K562 (cell line): Measurements from ENCODE around the gene GAP43. TPM values are rescaled to one million over a fixed set of nuclear protein-coding genes. Genes with fewer than 3 reads are reported as not detected.

Source experiments
- ATAC-seq: fragments of 200-7000 bp; cut with Tn5 transposase; 3 replicates; pipeline ENCODE4 v1.9.1; 2020; ENCODE audit warnings: moderate library complexity
- BruUV-seq: library from RNA; stranded (reverse); fragments of 400-500 nt; replicated peaks from 2 replicates; lab custom pipeline; 2021; lab: Mats Ljungman, UMichigan
- CTCF ChIA-PET: fragments of 300-600 bp; formaldehyde crosslinking; extraction: SDS; loops from one replicate; lab custom pipeline; 2021; ENCODE audit warnings: low intra/inter-chr PET ratio; lab: Yijun Ruan, JAX
- POLR2A ChIA-PET: fragments of 300-600, 350-650 bp; sonication (Branson Sonifier 250); formaldehyde crosslinking; extraction: SDS; loops from one replicate; lab custom pipeline; 2021; ENCODE audit warnings: antibody characterized with exemption, inconsistent platforms; lab: Yijun Ruan, JAX
- DNase-seq, 4 experiments: peaks; one replicate each; pipeline versions ENCODE4 v3.0.0 to v3.0.0-alpha.2; 2011 to 2018; ENCODE audit warnings: low spot score in 3 of 4, mixed read lengths in 3 of 4; ENCODE audit errors: extremely low read depth in 1 of 4
- FAIRE-seq: peaks from 2 replicates; lab custom pipeline; 2011; peaks lifted over from hg19 to GRCh38; lab: Jason Lieb, UNC
- H2AFZ ChIP-seq: 2 replicates; pipeline ENCODE4 v1.6.0; 2011; ENCODE audit warnings: low read depth, low read length, control low read depth, inconsistent platforms
- H3K27ac ChIP-seq: fragments of 200-600 bp; 3 replicates; pipeline ENCODE4 v1.8.0; 2011; ENCODE audit warnings: low read depth, mild to moderate bottlenecking, control low read depth, inconsistent platforms, low read length, moderate library complexity, mixed read lengths; ENCODE audit errors: extremely low read depth
- H3K27me3 ChIP-seq, 2 experiments: fragments of 300-600 bp in 1 of 2; 2 replicates in 1 of 2; 3 replicates in 1 of 2; pipeline versions ENCODE4 v1.6.0 to v1.8.0; 2011; ENCODE audit warnings: inconsistent platforms in 2 of 2, low read length in 2 of 2, mild to moderate bottlenecking in 1 of 2, mixed read lengths in 1 of 2, moderate library complexity in 1 of 2; ENCODE audit not compliant: control insufficient read depth in 2 of 2, insufficient read depth in 2 of 2
- H3K36me3 ChIP-seq: fragments of 300-600 bp; 3 replicates; pipeline ENCODE4 v1.8.0; 2011; ENCODE audit warnings: mild to moderate bottlenecking, low read length, inconsistent platforms; ENCODE audit not compliant: control insufficient read depth, insufficient read depth
- H3K4me1 ChIP-seq, 2 experiments: fragments of 200-600 bp in 1 of 2; replicated peaks in 1 of 2; 2 replicates in 1 of 2; 3 replicates in 1 of 2; pipeline versions ENCODE4 v1.5.1 to v1.8.0; 2011; ENCODE audit warnings: inconsistent platforms in 2 of 2, low read length in 2 of 2, mild to moderate bottlenecking in 1 of 2, mixed read lengths in 1 of 2, moderate library complexity in 1 of 2; ENCODE audit not compliant: control insufficient read depth in 2 of 2, insufficient read depth in 2 of 2
- H3K4me2 ChIP-seq: 2 replicates; pipeline ENCODE4 v1.6.1; 2011; ENCODE audit warnings: low read length, control low read depth, inconsistent platforms, mixed read lengths; ENCODE audit not compliant: insufficient read depth
- H3K4me3 ChIP-seq: fragments of 200-600 bp; sonication (generic), shearing (Covaris generic); 2 replicates; pipeline ENCODE4 v1.5.1; 2016; ENCODE audit warnings: control low read depth, inconsistent platforms
- H3K79me2 ChIP-seq: fragments of 200-600 bp; 3 replicates; pipeline ENCODE4 v1.8.0; 2011; ENCODE audit warnings: low read length, inconsistent platforms; ENCODE audit not compliant: control insufficient read depth, insufficient read depth
- H3K9ac ChIP-seq, 2 experiments: 2 replicates each; pipeline versions ENCODE4 v1.6.0 to v1.6.1; 2011; ENCODE audit warnings: low read depth in 2 of 2, low read length in 2 of 2, control low read depth in 1 of 2, inconsistent platforms in 1 of 2, mild to moderate bottlenecking in 1 of 2, mixed read lengths in 1 of 2; ENCODE audit not compliant: insufficient read depth in 1 of 2
- H3K9me1 ChIP-seq: one replicate; pipeline ENCODE4 v1.6.0; 2011; ENCODE audit warnings: inconsistent platforms, mild to moderate bottlenecking, low read length, moderate library complexity; ENCODE audit not compliant: control insufficient read depth, insufficient read depth
- H3K9me3 ChIP-seq: replicated peaks from 2 replicates; pipeline ENCODE4 v1.5.1; 2011; ENCODE audit warnings: low read depth, low read length, inconsistent platforms; ENCODE audit not compliant: control insufficient read depth, insufficient read depth
- H4K20me1 ChIP-seq: replicated peaks from 2 replicates; pipeline ENCODE4 v1.6.1; 2011; ENCODE audit warnings: low read length, inconsistent platforms, mixed read lengths; ENCODE audit not compliant: control insufficient read depth, insufficient read depth
- NFYB ChIP-seq: IDR thresholded peaks from 2 replicates; pipeline ENCODE4 v1.6.1; 2011; ENCODE audit warnings: mild to moderate bottlenecking, moderate library complexity; ENCODE audit not compliant: insufficient read length; ENCODE audit errors: extremely low read depth
- ZNF232 ChIP-seq: sonication (generic); formaldehyde crosslinking; IDR thresholded peaks from 2 replicates; pipeline ENCODE4 v1.8.0; 2022; ENCODE audit warnings: mild to moderate bottlenecking, missing genetic modification reagents
- WGBS: fragments of 100-300 bp; shearing (Covaris generic); methylation state at CpG from one replicate; pipeline ENCODE4 v1.1.6; 2016; ENCODE audit warnings: low coverage, mixed read lengths; ENCODE audit not compliant: insufficient coverage; ENCODE audit errors: missing lambda C conversion rate; 5-methylcytosine and 5-hydroxymethylcytosine counted together
- in situ Hi-C: fragments of 300-500 bp; cut with MboI; formaldehyde crosslinking; loops from 4 replicates; pipeline ENCODE4 v1.15.0; 2018; ENCODE audit warnings: inconsistent platforms, mixed read lengths
- intact Hi-C: fragments of 100-400 bp; cut with micrococcal nuclease; formaldehyde crosslinking; loops from 2 replicates; pipeline ENCODE4 v1.14.2; 2022
- polyA plus RNA-seq, 8 experiments: library from polyadenylated mRNA; depleted of rRNA in 4 of 8; stranded (reverse) in 5 of 8; unstranded in 3 of 8; fragments of >200 nt; fragmentation: Nextera tagmentation in 2 of 8; fragmentation: Illumina TruSeq in 1 of 8; extraction: Ambion mirVana in 2 of 8; extraction: Trizol in 1 of 8; gene quantifications; 2 replicates each; pipeline versions ENCODE4 v1.2.1 to v1.2.3, GENCODE V29; 2011 to 2014; ENCODE audit warnings: inconsistent platforms in 1 of 8, missing spikeins in 1 of 8
- total RNA-seq, 7 experiments: library from RNA; depleted of rRNA in 6 of 7; stranded (reverse); fragments of >200 nt in 6 of 7; fragmentation: Illumina TruSeq in 2 of 7; extraction: Trizol in 2 of 7; gene quantifications; 2 replicates each; pipeline versions ENCODE4 v1.2.1 to v1.2.3, GENCODE V29; 2011 to 2021; ENCODE audit warnings: low replicate concordance in 1 of 7
- TF ChIP-seq, protein P1 (sequence below): sonication (generic); IDR thresholded peaks from 2 replicates; pipeline ENCODE4 v1.6.1; 2016
- TF ChIP-seq, protein P2 (sequence below): fragments of 450-650 bp; IDR thresholded peaks from 2 replicates; pipeline ENCODE4 v1.6.1; 2016; ENCODE audit warnings: antibody characterized with exemption
- TF ChIP-seq, protein P3 (sequence below): fragments of 450-650 bp; formaldehyde crosslinking; conservative IDR thresholded peaks from 2 replicates; pipeline ENCODE4 v1.4.0; 2022; ENCODE audit warnings: mild to moderate bottlenecking, missing genetic modification characterization

The GAP43 gene
- total and polyA plus RNA-seq, 9 of the 15 experiments (the other 6 are each of a cell fraction or from before 2014, with no cell fraction given) = 0.04 to 0.11 (median 0.09) TPM; not detected in 6

DNA sequence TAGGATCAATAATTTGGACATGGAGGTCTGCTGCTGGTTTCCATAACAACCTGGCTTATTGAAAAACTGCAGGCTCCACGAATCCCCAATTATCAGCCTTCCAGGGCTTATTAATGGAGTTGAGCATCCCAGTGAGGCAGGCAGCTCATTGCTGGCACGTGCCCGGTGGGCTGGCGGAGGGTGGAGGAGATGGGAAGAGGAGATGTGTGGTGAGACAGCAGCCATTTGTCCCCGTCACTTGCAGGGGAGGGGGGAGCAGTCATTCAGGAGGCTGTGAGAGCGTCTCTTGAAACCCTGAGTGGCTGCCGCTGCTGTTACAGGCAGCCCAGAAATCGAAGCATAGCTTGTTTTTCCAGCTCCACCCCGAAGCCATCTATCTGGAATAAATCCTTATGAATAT is 70.6 kb downstream of the GAP43 start:
- Histone ChIP-seq H4K20me1 (no peaks in the 10 kb centered on the region), H3K4me2 (no peak overlapping the region), H2AFZ (no peak overlapping the region), H3K4me3 (no peak overlapping the region), H3K9ac (no peak overlapping the region), H3K79me2 (no peaks in the 10 kb centered on the region), H3K4me1 (no peaks in the 10 kb centered on the region), H3K27ac (no peak overlapping the region), H3K27me3 (no peaks in the 10 kb centered on the region)
- WGBS = 33% methylated on average over 9 of the region's 9 CpGs
- BruUV-seq = no TSS peak
- ChIA-PET POLR2A (no interaction called here), CTCF (interaction anchor here (1.6 kb wide), 1 partner anchor 866 kb away, joined by 7 read pairs; no protein-coding TSS in a partner anchor)
- intact Hi-C loops = loop anchor here (1.0 to 10.0 kb wide), 5 partner anchors 69 to 869 kb away; partner anchors contain the start of gene GAP43
- DNase-seq (no peak), FAIRE-seq (no peak), ATAC-seq (no peak)
- in situ Hi-C loops = loop anchor here (25.0 kb wide), 1 partner anchor 482 kb away; no protein-coding TSS in a partner anchor
- TF ChIP-seq, protein P1, sequence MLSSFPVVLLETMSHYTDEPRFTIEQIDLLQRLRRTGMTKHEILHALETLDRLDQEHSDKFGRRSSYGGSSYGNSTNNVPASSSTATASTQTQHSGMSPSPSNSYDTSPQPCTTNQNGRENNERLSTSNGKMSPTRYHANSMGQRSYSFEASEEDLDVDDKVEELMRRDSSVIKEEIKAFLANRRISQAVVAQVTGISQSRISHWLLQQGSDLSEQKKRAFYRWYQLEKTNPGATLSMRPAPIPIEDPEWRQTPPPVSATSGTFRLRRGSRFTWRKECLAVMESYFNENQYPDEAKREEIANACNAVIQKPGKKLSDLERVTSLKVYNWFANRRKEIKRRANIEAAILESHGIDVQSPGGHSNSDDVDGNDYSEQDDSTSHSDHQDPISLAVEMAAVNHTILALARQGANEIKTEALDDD = no peak
- TF ChIP-seq ZNF232 (CRISPR knock-in tag) = no peak
- no peak for TF ChIP-seq NFYB
- TF ChIP-seq, protein P2, sequence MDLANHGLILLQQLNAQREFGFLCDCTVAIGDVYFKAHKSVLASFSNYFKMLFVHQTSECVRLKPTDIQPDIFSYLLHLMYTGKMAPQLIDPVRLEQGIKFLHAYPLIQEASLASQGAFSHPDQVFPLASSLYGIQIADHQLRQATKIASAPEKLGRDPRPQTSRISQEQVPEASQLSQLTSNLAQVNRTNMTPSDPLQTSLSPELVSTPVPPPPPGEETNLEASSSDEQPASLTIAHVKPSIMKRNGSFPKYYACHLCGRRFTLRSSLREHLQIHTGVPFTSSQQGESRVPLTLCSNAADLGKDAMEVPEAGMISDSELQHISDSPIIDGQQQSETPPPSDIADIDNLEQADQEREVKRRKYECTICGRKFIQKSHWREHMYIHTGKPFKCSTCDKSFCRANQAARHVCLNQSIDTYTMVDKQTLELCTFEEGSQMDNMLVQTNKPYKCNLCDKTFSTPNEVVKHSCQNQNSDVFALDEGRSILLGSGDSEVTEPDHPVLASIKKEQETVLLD = no peak
- TF ChIP-seq, protein P3, sequence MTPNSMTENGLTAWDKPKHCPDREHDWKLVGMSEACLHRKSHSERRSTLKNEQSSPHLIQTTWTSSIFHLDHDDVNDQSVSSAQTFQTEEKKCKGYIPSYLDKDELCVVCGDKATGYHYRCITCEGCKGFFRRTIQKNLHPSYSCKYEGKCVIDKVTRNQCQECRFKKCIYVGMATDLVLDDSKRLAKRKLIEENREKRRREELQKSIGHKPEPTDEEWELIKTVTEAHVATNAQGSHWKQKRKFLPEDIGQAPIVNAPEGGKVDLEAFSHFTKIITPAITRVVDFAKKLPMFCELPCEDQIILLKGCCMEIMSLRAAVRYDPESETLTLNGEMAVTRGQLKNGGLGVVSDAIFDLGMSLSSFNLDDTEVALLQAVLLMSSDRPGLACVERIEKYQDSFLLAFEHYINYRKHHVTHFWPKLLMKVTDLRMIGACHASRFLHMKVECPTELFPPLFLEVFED (CRISPR knock-in tag) = no peak
- TF ChIP-seq, all 486 proteins: peak for 0
- Histone ChIP-seq H3K9me1 (no peaks in the 10 kb centered on the region), H3K36me3 (no peaks in the 10 kb centered on the region), H3K9me3 (no peaks in the 10 kb centered on the region)
